Measurements from ENCODE around the gene LDLRAD4.

The LDLRAD4 gene

DNA sequence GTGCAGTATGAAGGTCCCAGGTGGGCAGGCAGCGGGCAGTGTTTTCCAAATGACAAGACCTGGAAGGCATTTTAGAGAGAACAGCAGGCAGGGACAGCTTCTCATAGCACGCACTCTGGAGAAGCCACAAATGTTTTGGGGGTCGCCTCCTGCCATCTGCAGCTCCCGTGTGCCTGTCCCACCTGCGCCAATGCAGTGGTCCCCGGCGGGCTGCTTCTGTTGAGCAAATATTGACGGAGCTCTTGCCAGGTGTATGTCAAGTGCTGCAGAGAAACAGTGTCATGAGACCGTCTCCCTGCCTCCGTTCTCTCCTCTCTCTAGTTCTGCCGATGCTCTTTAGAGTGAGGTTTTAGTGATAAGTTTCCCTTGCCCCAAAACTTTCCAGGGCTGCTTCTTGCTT, 174.8 kb downstream of the LDLRAD4 start:
- DNase-seq, result no peak

DNA sequence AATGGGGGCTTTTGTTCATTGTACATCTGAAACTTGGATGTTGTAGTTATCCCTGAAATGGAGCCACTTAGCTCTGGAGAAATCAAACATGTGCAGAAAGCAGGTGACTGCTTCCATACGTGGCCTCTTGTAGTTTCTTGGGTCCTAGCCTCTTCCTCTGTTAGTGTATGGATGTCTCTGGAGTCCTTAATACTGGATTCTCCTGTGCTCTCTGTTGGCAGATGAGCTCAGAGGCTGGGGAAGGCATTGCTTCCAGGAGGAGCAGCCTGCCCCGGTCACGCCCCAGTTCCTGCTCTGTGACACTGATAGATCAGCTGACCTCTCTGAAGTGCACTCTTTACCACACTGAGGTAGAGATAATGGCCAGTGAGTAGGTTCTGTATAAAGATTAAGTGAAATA, 176.2 kb downstream of the LDLRAD4 start:
- no peak for DNase-seq

DNA sequence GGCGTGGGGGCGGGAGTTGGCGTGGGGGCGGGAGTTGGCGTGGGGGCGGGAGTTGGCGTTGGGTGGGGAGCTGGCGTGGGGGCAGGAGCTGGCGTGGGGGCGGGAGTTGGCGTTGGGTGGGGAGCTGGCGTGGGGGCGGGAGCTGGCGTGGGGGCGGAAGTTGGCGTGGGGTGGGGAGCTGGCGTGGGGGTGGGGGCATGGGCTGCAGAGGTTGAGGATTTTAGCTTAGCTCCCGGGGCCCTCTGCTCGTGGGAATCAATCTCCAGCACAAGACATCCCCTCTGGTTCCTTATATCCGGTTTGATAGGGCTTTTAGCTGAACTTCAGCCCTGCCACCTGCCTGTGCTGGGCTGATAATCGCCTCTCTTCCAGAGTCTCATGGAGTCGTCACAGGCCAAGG, 177.0 kb downstream of the LDLRAD4 start:
- DNase-seq, result no peak

DNA sequence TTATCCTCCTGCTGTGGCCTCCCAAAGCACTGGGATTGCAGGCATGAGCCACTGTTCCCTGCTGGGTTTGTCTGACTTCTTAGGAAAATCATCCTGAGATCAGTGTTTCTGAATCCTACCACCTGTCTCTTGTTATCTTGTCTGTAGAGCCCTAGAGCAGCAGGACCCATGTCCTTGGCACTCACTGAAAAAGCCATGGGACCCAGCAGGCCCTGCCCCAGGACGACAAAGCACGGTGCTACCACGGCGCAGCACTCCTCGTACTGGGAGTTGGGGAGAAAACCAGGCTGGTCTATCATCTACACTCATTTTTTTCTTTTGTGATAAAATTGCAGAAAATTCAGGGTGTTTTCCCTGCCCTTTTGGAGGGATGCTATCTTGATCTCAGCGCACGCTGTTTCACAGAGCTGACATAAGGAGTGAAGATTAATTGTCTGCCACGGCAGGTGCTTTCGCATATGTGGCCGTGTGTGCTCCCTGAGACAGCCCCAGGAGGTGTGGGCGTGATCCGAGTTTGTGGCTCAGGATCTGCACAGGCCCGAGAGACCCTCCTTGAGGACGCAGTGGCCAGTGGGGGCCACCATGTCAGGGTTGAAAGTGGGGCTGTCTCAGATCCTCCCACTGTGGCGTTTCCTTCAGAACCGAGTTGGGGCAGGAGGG, 179.1 kb downstream of the LDLRAD4 start:
- no peak for DNase-seq

DNA sequence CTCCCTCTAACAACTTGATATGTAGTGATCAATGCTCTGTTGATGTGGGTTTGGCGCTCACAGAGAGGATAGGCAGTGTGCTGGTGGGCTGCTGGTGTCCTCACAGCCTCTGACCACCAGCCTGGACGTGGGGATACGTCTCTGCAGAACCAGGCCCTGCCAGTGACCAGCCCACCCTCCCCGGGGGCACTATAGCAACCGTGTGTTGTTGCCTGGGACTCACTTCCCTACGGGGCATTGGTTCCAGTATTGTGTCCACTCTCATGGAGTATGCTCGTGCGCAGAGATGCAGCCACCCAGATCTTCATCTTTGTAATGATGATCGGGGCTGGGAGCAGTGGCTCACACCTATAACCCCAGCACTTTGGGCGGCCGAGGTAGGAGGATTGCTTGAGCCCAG, 180.1 kb downstream of the LDLRAD4 start:
- DNase-seq, result no peak

DNA sequence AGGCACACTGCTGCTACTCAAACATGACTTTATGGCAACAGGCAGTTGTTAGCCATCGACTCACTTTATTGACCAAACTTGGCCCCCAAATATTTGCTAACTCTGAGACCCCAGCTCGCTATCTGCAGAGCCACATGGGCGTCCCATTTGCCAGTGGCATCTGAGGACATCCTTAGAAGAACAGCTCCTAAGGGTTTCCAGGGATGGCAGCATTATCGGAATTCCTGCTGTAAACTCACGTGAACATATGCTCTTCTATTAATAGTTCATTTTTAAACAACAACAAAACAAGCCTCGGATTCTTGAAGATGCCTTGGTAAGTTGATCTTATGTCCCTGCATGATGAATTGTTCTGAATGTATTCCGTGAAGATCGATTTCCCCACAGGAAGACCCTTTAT, 181.0 kb downstream of the LDLRAD4 start:
- DNase-seq, result no peak

DNA sequence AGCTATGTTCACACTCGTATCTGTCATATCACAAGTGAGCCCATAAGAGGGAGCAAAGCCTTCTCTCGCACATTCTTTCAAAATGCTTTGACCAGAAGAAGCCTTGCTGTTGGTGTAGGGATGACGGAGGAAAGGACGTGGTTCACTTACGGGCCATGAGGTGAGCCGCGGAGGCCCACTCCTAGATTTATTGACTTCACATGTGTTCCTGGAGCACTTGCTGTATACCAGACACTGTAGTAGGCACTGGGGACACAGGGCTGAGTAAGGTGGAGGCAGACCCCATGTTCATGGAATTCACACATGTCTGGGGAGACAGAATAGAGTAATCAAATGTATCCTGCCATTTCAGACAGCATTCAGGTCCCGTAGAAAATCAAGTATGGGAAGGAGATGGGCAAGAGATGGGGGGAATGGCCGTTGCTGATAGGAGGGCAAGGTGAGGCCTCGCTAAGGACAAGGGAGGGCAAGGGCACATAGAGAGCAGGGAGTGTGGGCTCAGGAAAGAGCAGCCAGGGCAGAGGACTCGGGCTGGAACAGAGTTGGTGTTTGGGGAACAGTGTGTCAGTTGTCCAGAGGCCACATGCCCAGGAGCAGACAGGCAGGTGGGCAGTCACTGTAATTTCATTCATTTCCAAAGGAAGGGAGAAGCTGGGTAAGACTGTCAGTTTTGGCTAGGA, 182.2 kb downstream of the LDLRAD4 start:
- DNase-seq, result no peak

DNA sequence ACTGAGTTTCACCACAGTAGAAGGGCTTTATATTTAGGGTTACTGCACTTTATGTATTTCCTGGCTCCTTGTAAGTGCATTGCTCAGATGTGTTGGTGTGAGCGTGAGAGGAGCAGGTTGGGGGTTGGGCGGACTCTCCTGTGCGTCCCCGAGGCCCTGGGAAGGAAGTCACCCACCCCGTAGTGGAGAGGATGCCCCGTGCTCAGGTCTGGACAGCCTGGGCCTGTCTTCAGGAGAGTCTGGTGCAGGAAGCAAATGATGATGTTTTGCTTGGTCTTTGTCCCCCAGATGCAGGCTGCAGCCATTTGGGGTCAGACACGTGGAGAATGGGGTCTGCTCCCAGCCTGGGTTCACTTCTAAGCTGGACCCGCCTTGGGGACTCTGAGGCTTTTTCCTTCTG, 182.8 kb downstream of the LDLRAD4 start:
- DNase-seq, result no peak

DNA sequence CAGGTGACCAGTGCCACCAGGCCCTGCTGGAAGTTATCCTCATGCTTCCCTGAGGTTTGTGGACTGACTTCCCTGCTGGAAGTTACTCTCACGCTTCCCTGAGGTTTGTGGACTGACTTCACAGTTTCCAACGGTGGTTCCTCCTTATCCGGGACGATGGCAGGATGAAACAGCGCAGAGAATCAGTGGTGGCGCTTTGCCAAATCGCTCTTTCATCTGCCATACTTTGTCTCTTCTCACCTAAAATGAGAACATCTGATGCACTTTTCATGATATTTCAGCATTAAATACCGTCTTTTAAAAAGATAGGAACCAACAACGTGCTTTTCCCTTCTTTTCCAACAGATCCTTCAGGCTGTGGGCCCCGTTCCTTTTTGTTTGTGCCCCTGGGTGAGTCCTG, 183.3 kb downstream of the LDLRAD4 start:
- DNase-seq, result no peak

DNA sequence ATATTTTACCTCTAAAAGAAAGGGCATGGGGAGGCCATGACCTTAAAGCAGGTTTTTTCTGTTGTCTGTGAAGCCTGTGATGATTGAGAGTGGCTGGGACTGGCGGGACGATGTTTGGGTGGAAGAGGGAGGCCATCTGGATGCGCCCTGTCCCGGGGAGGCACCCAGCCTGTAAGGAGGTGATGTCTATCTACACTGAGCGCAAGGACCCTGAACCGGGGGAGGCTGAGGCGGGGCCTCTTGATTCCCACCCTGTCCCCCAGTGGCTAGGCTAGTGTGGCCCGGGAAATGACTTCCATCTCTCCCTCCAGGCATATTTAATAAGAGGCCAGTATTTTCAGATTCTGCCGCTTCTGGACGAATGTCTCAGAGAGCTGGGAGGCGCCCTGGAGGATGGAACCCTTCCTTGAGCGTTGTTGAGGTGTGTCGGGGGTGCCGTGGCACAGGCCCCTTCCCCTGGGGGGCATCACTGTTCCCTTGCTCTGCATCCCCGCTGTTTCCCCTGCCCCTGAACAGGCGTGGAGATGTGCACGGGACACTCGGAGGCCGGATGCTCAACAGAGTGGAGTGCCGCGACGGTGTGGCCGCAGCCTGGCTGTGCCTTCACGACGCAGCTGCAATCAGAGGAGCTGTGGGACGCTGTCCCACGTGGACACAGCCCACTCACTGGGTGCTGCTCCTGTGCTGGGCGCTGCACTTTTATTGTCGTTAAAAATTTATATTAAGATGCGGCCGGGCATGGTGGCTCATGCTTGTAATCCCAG, 185.4 kb downstream of the LDLRAD4 start:
- DNase-seq, result no peak

DNA sequence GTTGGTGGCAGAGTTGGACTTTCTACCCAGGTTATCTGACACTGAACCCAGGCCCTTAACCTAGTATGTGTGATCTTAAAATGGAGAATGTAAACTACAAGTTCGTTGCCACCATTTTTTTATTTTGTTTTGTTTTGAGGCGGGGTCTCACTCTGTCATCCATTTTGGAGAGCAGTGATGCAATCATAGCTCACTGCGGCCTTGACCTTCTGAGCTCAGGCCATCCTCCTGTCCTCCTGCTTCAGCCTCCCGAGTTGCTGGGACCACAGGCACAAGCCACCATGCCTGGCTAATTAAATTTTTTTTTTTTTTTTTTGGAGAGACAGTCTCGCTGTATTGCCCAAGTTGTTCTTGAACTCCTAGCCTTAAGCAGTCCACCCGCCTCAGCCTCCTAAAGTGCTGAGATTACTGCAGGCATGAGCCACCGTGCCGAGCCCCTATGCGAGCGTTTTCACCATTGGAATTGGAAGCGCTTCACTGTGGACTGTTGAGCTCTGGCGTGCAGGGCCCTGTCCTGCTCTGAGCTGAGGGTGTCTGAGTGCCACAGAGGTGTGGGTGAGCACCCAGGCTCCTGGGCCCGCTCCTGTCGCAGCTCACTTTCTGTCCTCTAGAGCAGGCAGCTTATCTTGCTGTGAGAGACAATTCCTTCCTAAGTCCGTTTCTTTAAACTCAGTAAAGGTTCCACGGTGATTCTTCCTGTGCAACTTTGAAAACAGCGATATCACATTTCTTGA, 186.9 kb downstream of the LDLRAD4 start:
- DNase-seq, result no peak

DNA sequence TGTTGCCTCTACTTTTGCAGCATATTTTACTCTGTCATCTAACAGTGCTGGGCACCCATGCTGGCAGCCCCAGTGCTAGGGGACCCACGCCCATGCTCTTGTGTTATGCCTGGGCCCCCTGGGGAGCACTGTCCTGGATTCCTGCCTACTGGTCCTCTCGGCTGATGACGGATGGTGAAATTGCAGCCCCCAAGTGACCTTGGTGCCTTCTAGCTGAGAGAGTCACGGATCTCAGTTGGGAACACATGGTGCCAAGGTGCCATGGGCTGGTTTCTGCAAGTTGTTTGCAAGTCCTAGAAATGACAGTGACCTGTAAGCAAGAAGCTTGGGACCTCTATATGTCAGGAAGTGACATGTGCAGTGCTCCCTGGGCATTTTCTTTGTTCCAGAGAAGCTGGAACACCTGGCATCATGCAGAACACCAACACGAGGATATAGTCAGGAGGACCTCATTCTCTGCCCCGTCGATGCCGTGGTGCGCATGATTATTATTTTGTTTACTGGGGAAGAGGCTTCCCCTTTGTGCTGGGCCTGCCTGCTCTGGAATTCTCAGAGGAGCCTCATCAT, 187.6 kb downstream of the LDLRAD4 start:
- no peak for DNase-seq

DNA sequence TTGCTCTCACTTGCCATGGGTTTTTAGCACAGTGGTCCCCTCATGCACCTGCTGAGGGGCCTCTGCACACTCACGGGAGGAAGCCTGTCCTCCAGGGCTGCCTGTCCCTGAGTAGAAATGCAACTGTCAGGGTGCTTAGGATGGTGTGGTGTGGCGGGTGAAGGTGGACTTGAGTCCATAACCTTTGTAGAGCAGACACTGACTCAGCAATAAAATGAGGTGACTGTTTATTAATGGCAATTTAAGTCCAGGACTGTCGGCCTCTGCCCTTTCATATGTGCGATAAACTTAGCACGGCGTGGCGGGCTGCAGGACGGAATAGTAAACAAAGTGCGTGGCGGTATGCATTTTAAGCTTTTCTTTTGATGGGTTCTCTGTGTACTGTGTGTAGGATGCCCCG, 188.2 kb downstream of the LDLRAD4 start:
- no peak for DNase-seq

DNA sequence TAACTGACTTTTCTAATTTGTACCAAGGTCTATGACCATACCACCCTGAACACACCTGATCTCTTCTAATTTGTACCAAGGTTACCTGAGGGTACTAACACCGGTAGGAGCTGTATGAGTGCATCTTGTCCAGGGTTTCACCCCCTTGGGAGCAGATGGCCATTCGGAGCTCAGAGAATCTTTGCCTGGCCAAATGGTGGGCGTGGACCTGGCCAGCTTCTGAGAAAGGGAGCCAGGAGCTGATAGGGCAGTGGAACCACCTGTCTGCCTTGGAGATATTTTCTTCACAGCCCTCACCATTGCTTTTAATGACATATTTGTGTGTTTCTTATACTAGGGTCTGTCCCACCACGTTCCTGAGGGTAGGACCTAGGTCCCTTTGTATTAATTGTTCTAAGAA, 188.9 kb downstream of the LDLRAD4 start:
- DNase-seq, result no peak

DNA sequence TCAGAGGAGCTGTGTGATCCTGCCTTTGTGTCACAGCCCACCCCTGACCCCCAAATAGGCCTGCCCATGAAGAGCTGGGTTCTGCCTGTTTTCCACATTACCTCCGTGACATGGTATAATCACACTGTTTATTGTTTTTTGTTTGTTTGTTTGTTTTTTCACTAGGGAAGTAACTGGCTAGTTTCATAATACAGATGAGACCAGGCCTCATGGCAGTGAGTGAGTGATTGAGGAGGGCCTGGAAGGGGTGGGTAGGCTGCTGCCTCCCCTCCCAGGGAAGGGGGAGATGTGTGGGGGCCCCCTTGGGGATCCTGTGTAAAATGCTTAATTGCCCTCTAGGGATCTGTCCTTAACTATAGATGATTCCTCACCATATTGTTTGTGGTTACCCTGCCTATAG, 190.5 kb downstream of the LDLRAD4 start:
- DNase-seq, result no peak

DNA sequence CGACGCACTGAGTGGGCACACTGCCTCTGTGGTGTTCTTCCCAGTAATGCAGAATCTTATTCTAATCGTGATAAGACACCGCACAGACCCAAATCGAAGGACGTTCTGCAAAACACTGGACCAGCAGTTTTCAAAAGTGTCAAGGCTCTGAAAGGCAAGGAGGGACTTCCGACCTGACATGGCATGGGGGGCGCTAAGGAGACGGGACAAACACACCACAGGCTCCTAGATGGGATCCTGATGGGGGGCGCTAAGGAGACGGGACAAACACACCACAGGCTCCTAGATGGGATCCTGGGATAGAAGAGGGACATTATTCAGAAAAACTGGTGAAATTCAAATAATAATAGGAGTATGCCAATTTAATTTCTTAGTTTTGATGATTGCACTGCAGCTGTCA, 191.4 kb downstream of the LDLRAD4 start:
- DNase-seq, result no peak

DNA sequence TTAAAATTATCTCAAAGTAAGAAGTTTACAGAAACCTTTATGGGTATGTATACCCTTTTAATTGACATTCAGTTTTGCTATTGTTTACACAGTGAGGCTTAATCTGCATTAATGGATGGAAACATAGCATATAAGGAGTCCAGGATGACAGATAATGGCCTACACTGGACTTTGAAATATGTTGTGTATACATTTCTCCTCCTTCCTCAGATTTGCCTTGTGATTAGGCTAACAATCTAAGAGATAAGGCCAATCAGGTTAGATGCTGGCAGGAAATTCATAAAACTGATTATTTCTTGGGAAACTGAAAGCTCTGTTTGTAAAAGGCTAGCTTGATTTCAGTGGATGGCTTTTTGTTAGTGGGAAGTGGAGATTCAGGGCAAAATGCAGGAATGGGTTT, 191.9 kb downstream of the LDLRAD4 start:
- no peak for DNase-seq

DNA sequence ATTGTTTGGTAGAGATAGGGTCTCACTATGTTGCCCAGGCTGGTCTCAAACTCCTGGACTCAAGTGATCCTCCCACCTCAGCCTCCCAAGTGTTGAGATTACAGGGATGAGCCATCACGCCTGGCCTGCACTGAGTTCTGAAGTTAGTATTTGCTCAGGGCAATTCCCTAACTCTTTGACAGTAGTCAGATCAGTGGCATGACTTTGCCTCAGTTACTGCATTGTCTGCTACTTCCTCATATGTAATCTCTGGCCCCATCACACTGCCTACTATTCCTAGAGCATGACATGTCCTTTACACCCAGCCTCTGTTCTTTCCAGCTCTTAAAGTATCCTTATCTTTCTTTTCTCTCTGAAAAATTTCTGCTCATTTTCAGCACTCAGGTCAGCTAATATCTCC, 193.5 kb downstream of the LDLRAD4 start:
- no peak for DNase-seq

DNA sequence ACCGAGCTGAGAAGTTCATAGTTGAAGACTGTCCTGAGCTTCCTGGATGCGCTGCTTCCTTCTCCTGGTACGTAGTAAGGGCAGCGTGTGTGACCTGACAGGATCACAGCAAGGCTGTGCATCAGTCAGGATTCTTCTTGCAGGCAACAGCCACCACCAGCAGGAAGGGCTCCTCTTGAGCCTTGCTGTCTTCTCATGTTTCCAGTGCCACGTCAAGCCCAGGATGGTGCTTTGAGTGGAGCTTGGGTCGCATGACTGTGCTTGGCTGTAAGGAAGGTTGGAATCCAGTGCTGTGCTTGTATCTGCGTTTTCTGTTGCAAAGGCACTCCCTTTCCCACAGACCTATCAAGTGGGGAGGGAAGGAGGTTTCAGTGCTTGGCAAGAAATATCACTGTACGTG, 194.3 kb downstream of the LDLRAD4 start:
- DNase-seq, result no peak

DNA sequence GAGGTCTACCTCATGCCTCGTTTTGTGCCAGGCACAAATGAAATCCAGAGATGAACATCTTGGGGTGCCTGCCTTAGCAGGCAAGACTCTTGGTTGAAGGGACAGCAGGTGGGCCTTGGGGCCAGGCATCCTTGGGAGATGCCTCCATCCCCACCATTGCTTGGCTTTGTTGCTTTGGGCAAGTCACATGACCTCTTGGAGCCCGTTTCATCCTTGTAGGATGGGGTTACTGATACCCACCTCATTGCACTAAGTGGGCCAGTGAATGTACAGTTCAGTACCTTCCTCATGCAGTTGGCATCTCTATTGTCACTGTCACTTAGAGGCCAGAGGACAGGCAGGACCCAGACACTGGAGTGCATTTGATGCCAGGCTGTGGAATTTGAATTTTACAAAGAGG, 195.5 kb downstream of the LDLRAD4 start:
- no peak for DNase-seq

DNA sequence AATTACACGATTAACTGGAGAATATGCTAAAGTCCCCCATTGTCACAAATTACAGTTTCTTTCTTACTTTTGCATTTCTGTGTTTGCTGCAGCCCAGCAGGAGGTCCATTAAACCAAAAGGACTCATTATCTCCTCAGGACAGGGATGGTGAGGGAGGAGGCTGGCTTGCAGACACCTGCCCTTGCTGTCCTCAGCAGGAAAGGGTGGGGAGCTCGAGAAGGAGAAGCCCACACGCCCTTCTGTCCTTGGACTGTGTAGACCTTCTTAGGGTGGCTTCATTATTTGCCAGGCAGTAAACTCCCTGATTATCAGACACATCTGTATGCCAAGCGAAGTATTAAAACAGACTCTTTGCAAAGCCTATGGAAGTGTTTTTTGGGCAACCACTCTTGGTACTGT, 196.0 kb downstream of the LDLRAD4 start:
- no peak for DNase-seq

DNA sequence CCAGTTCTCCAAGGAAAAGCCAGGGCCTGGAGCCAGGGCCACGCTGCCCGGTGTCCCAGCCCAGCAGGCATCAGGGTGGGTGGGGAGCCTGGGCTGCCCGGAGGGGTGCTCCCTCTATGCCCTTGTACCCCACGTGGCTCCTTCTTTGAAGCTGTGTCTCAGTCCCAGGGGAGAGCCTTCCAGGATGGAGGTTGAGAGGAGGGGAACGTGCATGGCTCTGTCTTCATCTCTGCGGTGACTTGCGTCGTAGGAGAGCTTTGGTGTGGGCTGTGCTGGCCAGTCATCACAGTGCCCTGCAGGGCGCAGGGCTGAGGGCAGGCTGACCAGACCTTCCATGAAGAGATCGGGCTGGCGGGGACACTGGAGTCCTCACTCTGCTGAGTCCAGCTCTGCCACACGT, 197.2 kb downstream of the LDLRAD4 start:
- no peak for DNase-seq

DNA sequence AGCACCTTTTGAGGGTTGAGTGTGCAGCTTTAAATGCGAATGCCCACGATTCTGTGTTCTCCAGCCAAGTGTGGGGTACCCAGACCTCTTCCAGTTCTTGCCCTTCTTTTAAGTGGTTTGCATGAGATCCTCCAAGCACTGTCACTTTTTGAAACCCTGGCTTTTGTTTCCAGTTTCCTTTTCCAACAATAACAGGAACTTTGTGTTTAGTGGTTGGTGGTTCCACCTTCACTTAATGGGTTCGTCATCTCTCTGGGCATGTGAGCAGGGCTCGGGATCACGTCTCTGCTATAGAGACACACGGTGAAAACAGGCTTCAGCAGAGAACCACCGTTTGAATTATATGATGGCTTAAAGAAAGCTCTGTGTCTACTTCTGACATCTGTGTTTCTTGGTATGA, 197.6 kb downstream of the LDLRAD4 start:
- DNase-seq, result no peak
